ENCODE measurements around the gene COL1A2.

The COL1A2 gene

GRCh38 chr7:94477878-94478277 is 83.2 kb downstream of the COL1A2 start:
- TF ChIP-seq ZFX (IDR thresholded peaks at IDR 0.05) (no peak), CTCF (conservative IDR thresholded peaks at IDR 0.05) (no peak)
- H3K27ac ChIP-seq: no peak overlapping the region

GRCh38 chr7:94478648-94479214 is 84.0 kb downstream of the COL1A2 start:
- no peak overlapping the region for H3K27ac ChIP-seq
- TF ChIP-seq ZFX (IDR thresholded peaks at IDR 0.05) (no peak), CTCF (conservative IDR thresholded peaks at IDR 0.05) (no peak)
